Bronchial epithelial cell (primary cell): ENCODE measurements around the gene ROR2. TPM values are rescaled to one million over a fixed set of nuclear protein-coding genes. Genes with fewer than 3 reads are reported as not detected.

ENCODE experiments used
- DNase-seq: peaks from one replicate; pipeline ENCODE4 v3.0.0-alpha.2; 2010; ENCODE audit warnings: low read depth
- FAIRE-seq: peaks from 2 replicates; lab custom pipeline; 2011; peaks lifted over from hg19 to GRCh38; lab: Jason Lieb, UNC
- H3K27me3 ChIP-seq: 2 replicates; pipeline ENCODE4 v1.5.1; 2011; ENCODE audit warnings: low read length; ENCODE audit not compliant: control insufficient read depth, insufficient read depth
- H3K36me3 ChIP-seq: 2 replicates; pipeline ENCODE4 v1.5.1; 2011; ENCODE audit warnings: low read length; ENCODE audit not compliant: control insufficient read depth, insufficient read depth
- H3K4me3 ChIP-seq: 2 replicates; pipeline ENCODE4 v1.5.1; 2011; ENCODE audit warnings: mild to moderate bottlenecking, low read depth, low read length, control low read depth
- CTCF ChIP-seq: IDR thresholded peaks from 2 replicates; pipeline ENCODE4 v1.5.1; 2011; ENCODE audit warnings: mild to moderate bottlenecking, moderate library complexity, low read length, control low read depth, inconsistent platforms; ENCODE audit not compliant: insufficient read depth, severe bottlenecking
- total RNA-seq: library from RNA; depleted of rRNA; stranded (reverse); fragments of >200 nt; gene quantifications from 2 replicates; pipeline ENCODE4 v1.2.1, GENCODE V29; 2014

ROR2 gene
- total RNA-seq, 1 donor from 2014 or later: 0.26 TPM

GRCh38 chr9:91734371-91734981 is 215.6 kb downstream of the ROR2 start:
- H3K27me3 ChIP-seq: no peaks in the 10 kb centered on the region
- TF ChIP-seq CTCF: peak; percentile 99
- FAIRE-seq (peak; percentile 91), DNase-seq (peak; percentile 33)
- H3K4me3 ChIP-seq: no peak overlapping the region
- no peaks in the 10 kb centered on the region for H3K36me3 ChIP-seq

GRCh38 chr9:91733006-91733624 is 216.9 kb downstream of the ROR2 start:
- FAIRE-seq: no peak
- Histone ChIP-seq H3K36me3 (no peaks in the 10 kb centered on the region), H3K4me3 (no peak overlapping the region), H3K27me3 (no peaks in the 10 kb centered on the region)
- no peak for TF ChIP-seq CTCF
- no peak for DNase-seq

- no peak for TF ChIP-seq CTCF
- DNase-seq: no peak
- Histone ChIP-seq H3K27me3 (no peaks in the 10 kb centered on the region), H3K4me3 (no peak overlapping the region), H3K36me3 (no peaks in the 10 kb centered on the region)
- no peak for FAIRE-seq
Observed at GRCh38 chr9:91732187-91733005, 217.6 kb downstream of the ROR2 start.

GRCh38 chr9:91730806-91731205 is 219.2 kb downstream of the ROR2 start:
- Histone ChIP-seq H3K4me3 (no peak overlapping the region), H3K36me3 (no peaks in the 10 kb centered on the region), H3K27me3 (no peaks in the 10 kb centered on the region)
- no peak for TF ChIP-seq CTCF
- DNase-seq (no peak), FAIRE-seq (no peak)

GRCh38 chr9:91729558-91729842 is 220.5 kb downstream of the ROR2 start:
- TF ChIP-seq CTCF: no peak
- H3K36me3 ChIP-seq: no peaks in the 10 kb centered on the region
- no peaks in the 10 kb centered on the region for H3K27me3 ChIP-seq
- FAIRE-seq: peak; percentile 47
- H3K4me3 ChIP-seq: no peak overlapping the region
- DNase-seq: no peak
